B cell (primary cell): ENCODE data around the gene EP400. TPM values are rescaled to one million over a fixed set of nuclear protein-coding genes. Genes with fewer than 3 reads are reported as not detected.

Source experiments
- ATAC-seq: fragments of 200-7000 bp; cut with Tn5 transposase; one replicate; pipeline ENCODE4 v1.10.0; 2021; ENCODE audit warnings: low read depth, mild to moderate bottlenecking, moderate number of reproducible peaks, moderate library complexity
- CTCF ChIA-PET: fragments of 350-600 bp; sonication (Branson Sonifier 250); formaldehyde crosslinking; loops from one replicate; lab custom pipeline; 2021; ENCODE audit warnings: antibody characterized with exemption, inconsistent platforms; lab: Charles Lee
- POLR2A ChIA-PET: fragments of 350-600 bp; sonication (Branson Sonifier 250); formaldehyde crosslinking; loops from one replicate; lab custom pipeline; 2021; ENCODE audit warnings: antibody characterized with exemption; lab: Charles Lee
- DNase-seq: peaks from one replicate; pipeline ENCODE4 v3.0.0; 2013
- H2AFZ ChIP-seq: 2 replicates; pipeline ENCODE4 v1.6.1; 2012; ENCODE audit warnings: mild to moderate bottlenecking, low read depth, low read length; ENCODE audit not compliant: insufficient read depth, poor library complexity, severe bottlenecking
- H3K27ac ChIP-seq, 2 donors: 1 replicate in 1 of 2; 2 replicates in 1 of 2; pipeline ENCODE4 v1.5.1; 2012 to 2013; ENCODE audit warnings: low read length in 2 of 2, mild to moderate bottlenecking in 2 of 2, moderate library complexity in 1 of 2
- H3K27me3 ChIP-seq, 4 experiments: fragments of 200-600 bp in 1 of 4; sonication (generic) in 1 of 4; replicated peaks in 1 of 4; 1 replicate in 2 of 4; 2 replicates in 2 of 4; pipeline versions ENCODE4 v1.6.1 to v1.7.0; 2013 to 2016; ENCODE audit warnings: low read length in 3 of 4, mild to moderate bottlenecking in 2 of 4, mixed read lengths in 1 of 4, moderate library complexity in 1 of 4; ENCODE audit not compliant: insufficient read depth in 4 of 4, control insufficient read depth in 3 of 4; ENCODE audit errors: control extremely low read depth in 1 of 4
- H3K36me3 ChIP-seq, 2 experiments: replicated peaks in 1 of 2; 1 replicate in 1 of 2; 2 replicates in 1 of 2; pipeline versions ENCODE4 v1.6.1 to v1.7.1; 2013; ENCODE audit warnings: low read length in 1 of 2; ENCODE audit not compliant: insufficient read depth in 2 of 2, control insufficient read depth in 1 of 2; ENCODE audit errors: control extremely low read depth in 1 of 2, extremely low read depth in 1 of 2
- H3K4me1 ChIP-seq, 2 donors: fragments of 200-600 bp in 1 of 2; sonication (generic) in 1 of 2; 1 replicate in 1 of 2; 2 replicates in 1 of 2; pipeline versions ENCODE4 v1.5.1 to v1.6.1; 2013 to 2017; ENCODE audit warnings: low read length in 2 of 2; ENCODE audit not compliant: control insufficient read depth in 2 of 2, insufficient read depth in 2 of 2
- H3K4me2 ChIP-seq: replicated peaks from 2 replicates; pipeline ENCODE3; 2012; ENCODE audit warnings: mild to moderate bottlenecking, low read depth, low read length; ENCODE audit not compliant: poor library complexity, severe bottlenecking
- H3K4me3 ChIP-seq, 5 experiments: fragments of 200-600 bp in 1 of 5; sonication (generic) in 1 of 5; 1 replicate in 3 of 5; 2 replicates in 2 of 5; pipeline versions ENCODE4 v1.5.1 to v1.7.0; 2011 to 2016; ENCODE audit warnings: low read length in 4 of 5, mild to moderate bottlenecking in 4 of 5, low read depth in 2 of 5, control low read depth in 1 of 5, moderate library complexity in 1 of 5; ENCODE audit not compliant: insufficient read depth in 1 of 5; ENCODE audit errors: control extremely low read depth in 1 of 5, extremely low read depth in 1 of 5
- H3K79me2 ChIP-seq: fragments of 200-600 bp; sonication (generic); one replicate; pipeline ENCODE4 v1.6.0; 2016; ENCODE audit warnings: low read length; ENCODE audit not compliant: control insufficient read depth, insufficient read depth
- H3K9ac ChIP-seq: fragments of 200-600 bp; sonication (generic); 2 replicates; pipeline ENCODE4 v1.6.1; 2017; ENCODE audit warnings: mild to moderate bottlenecking, low read length, moderate library complexity
- H3K9me3 ChIP-seq, 3 donors: one replicate each; pipeline versions ENCODE4 v1.6.1 to v1.7.1; 2013; ENCODE audit warnings: low read length in 2 of 3; ENCODE audit not compliant: control insufficient read depth in 2 of 3, insufficient read depth in 1 of 3; ENCODE audit errors: control extremely low read depth in 1 of 3
- H4K20me1 ChIP-seq: 2 replicates; pipeline ENCODE4 v1.6.0; 2012; ENCODE audit warnings: mild to moderate bottlenecking, low read length; ENCODE audit not compliant: insufficient read depth, control insufficient read depth, poor library complexity, severe bottlenecking
- H3K27ac Mint-ChIP-seq: one replicate; pipeline ENCODE4 v1.8.0; 2021; ENCODE audit warnings: mixed read lengths
- H3K27me3 Mint-ChIP-seq: one replicate; pipeline ENCODE4 v1.8.0; 2021; ENCODE audit warnings: mixed read lengths
- H3K4me1 Mint-ChIP-seq: one replicate; pipeline ENCODE4 v1.8.0; 2021; ENCODE audit warnings: mixed read lengths
- H3K4me3 Mint-ChIP-seq: one replicate; pipeline ENCODE4 v1.8.0; 2021; ENCODE audit warnings: mixed read lengths
- H3K9me3 Mint-ChIP-seq: one replicate; pipeline ENCODE4 v1.8.0; 2022; ENCODE audit warnings: mixed read lengths; ENCODE audit not compliant: insufficient read depth
- EZH2 ChIP-seq: IDR thresholded peaks from 2 replicates; pipeline ENCODE4 v1.6.1; 2012; ENCODE audit warnings: borderline replicate concordance, low read depth, mild to moderate bottlenecking, moderate library complexity, low read length; ENCODE audit not compliant: insufficient read depth, poor library complexity, severe bottlenecking
- WGBS: methylation state at CpG from one replicate; pipeline ENCODE4 v1.1.5; 2013; ENCODE audit warnings: missing lambda C conversion rate; ENCODE audit not compliant: insufficient coverage; 5-methylcytosine and 5-hydroxymethylcytosine counted together
- intact Hi-C: fragments of 100-400 bp; cut with micrococcal nuclease; formaldehyde crosslinking; loops from one replicate; pipeline ENCODE4 v1.10.0; 2022
- polyA plus RNA-seq: library from polyadenylated mRNA; depleted of rRNA; stranded (reverse); fragments of >200 nt; gene quantifications from 2 replicates; pipeline ENCODE4 v1.2.3, GENCODE V29; 2012
- total RNA-seq, 2 donors: library from RNA; stranded (reverse); fragments of 120-200 nt in 1 of 2; gene quantifications; 1 replicate in 1 of 2; 2 replicates in 1 of 2; pipeline versions ENCODE4 v1.2.3 to v1.2.4, GENCODE V29; 2013 to 2022
- TF ChIP-seq, protein P1 (sequence below): fragments of 200-600 bp; IDR thresholded peaks from one replicate; pipeline ENCODE4 v1.8.0; 2022; ENCODE audit warnings: antibody characterized with exemption, mild to moderate bottlenecking

Gene EP400
- total and polyA plus RNA-seq, 2 donors (not counting 1 experiment from before 2014, with no cell fraction given), result 17.3 to 82.2 TPM

GRCh38 chr12:131975228-131975627 is 25.5 kb downstream of the EP400 start:
- Histone ChIP-seq H3K9ac (no peak overlapping the region), H3K9me3 (no peaks in the 10 kb centered on the region), H2AFZ (no peak overlapping the region), H4K20me1 (peaks cover 66% of the 10 kb centered on the region), H3K27ac (no peak overlapping the region), H3K4me2 (no peak overlapping the region), H3K27me3 (no peaks in the 10 kb centered on the region), H3K4me1 (no peaks in the 10 kb centered on the region), H3K36me3 (peaks cover 4 to 22% of the 10 kb centered on the region in 2 experiments), H3K79me2 (peaks cover 86% of the 10 kb centered on the region), H3K4me3 (no peak overlapping the region)
- Mint-ChIP-seq H3K27me3 (no peaks in the 10 kb centered on the region), H3K4me3 (no peak overlapping the region), H3K4me1 (peaks cover 13% of the 10 kb centered on the region), H3K27ac (no peak overlapping the region), H3K9me3 (no peaks in the 10 kb centered on the region)
- POLR2A ChIA-PET, result no interaction called here
- WGBS, result 97% methylated on average over 6 of the region's 8 CpGs
- CTCF ChIA-PET, result no interaction called here
- no peak for TF ChIP-seq EZH2
- no peak for ATAC-seq
- DNase-seq, result no peak
- intact Hi-C loops, result no loop called here

- Histone ChIP-seq H3K4me3 (no peak overlapping the region), H3K9me3 (no peaks in the 10 kb centered on the region), H3K27me3 (no peaks in the 10 kb centered on the region), H4K20me1 (peaks cover 53% of the 10 kb centered on the region), H3K79me2 (peaks cover 47% of the 10 kb centered on the region), H3K4me2 (no peak overlapping the region), H2AFZ (no peak overlapping the region), H3K4me1 (no peaks in the 10 kb centered on the region), H3K9ac (no peak overlapping the region), H3K27ac (no peak overlapping the region), H3K36me3 (peaks cover 0 to 56% of the 10 kb centered on the region in 2 experiments)
- no peak for TF ChIP-seq EZH2
- TF ChIP-seq, protein P1, sequence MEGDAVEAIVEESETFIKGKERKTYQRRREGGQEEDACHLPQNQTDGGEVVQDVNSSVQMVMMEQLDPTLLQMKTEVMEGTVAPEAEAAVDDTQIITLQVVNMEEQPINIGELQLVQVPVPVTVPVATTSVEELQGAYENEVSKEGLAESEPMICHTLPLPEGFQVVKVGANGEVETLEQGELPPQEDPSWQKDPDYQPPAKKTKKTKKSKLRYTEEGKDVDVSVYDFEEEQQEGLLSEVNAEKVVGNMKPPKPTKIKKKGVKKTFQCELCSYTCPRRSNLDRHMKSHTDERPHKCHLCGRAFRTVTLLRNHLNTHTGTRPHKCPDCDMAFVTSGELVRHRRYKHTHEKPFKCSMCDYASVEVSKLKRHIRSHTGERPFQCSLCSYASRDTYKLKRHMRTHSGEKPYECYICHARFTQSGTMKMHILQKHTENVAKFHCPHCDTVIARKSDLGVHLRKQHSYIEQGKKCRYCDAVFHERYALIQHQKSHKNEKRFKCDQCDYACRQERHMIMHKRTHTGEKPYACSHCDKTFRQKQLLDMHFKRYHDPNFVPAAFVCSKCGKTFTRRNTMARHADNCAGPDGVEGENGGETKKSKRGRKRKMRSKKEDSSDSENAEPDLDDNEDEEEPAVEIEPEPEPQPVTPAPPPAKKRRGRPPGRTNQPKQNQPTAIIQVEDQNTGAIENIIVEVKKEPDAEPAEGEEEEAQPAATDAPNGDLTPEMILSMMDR, result no peak
- intact Hi-C loops, result no loop called here
- Mint-ChIP-seq H3K27me3 (no peaks in the 10 kb centered on the region), H3K4me1 (peaks cover 3% of the 10 kb centered on the region), H3K4me3 (no peak overlapping the region), H3K9me3 (no peaks in the 10 kb centered on the region), H3K27ac (no peak overlapping the region)
- 99% methylated on average over 8 of the region's 12 CpGs for WGBS
- CTCF ChIA-PET, result no interaction called here
- POLR2A ChIA-PET, result no interaction called here
- ATAC-seq, result no peak
- no peak for DNase-seq
These were observed 29.9 kb downstream of the EP400 start for GRCh38 chr12:131979606-131980005.
